ENCODE measurements around the gene HM13. TPM values are rescaled to one million over a fixed set of nuclear protein-coding genes. Genes with fewer than 3 reads are reported as not detected.

HM13 gene
- total RNA-seq, 4 donors from 2014 or later, result 48.2 to 99.6 (median 58.1) TPM

DNA sequence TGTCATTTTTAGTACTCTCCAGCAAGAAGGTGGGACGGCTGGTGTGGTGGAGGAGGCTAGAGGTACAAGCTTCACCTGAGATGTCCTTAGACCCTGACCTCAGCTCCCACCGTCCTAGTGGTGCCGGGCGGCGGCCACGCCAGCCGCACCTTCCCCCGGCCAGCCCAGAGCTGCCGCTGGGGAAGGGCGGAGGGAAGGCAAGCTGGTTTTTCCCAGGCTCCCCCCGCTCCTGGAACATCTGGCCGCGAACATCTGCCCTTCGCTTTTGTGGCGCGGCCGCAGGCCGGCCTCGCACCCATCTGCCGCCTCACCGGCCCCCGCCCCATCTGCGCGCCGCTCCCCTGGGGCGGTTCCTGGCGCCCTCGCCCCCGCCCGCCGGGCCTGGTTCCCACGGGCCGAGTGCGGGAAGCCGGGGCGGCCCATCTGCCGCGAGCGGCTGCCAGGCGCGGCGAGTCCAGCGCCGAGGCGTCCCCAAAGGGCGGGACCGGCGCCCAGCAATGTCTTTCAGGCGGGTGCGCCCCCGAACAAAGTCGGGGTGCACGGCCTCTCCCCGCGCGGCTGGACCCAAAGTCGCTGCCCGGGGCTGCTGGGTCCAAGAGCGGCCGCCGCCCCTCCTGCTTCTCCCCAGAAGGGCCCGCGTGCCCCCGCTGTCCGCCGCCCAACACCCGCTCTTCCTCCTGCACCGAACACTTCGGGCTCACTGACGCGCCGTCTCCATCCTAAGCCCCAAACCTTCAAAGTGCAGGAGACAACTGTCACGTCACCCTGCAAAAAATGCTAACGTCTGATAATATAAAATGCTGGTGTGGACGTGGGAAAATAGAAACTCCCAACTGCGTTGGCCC is 73.5 kb downstream of the HM13 start:
- TF ChIP-seq, protein P1, sequence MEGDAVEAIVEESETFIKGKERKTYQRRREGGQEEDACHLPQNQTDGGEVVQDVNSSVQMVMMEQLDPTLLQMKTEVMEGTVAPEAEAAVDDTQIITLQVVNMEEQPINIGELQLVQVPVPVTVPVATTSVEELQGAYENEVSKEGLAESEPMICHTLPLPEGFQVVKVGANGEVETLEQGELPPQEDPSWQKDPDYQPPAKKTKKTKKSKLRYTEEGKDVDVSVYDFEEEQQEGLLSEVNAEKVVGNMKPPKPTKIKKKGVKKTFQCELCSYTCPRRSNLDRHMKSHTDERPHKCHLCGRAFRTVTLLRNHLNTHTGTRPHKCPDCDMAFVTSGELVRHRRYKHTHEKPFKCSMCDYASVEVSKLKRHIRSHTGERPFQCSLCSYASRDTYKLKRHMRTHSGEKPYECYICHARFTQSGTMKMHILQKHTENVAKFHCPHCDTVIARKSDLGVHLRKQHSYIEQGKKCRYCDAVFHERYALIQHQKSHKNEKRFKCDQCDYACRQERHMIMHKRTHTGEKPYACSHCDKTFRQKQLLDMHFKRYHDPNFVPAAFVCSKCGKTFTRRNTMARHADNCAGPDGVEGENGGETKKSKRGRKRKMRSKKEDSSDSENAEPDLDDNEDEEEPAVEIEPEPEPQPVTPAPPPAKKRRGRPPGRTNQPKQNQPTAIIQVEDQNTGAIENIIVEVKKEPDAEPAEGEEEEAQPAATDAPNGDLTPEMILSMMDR (IDR thresholded peaks at IDR 0.05; ENCODE audit: low read depth), result no peak

DNA sequence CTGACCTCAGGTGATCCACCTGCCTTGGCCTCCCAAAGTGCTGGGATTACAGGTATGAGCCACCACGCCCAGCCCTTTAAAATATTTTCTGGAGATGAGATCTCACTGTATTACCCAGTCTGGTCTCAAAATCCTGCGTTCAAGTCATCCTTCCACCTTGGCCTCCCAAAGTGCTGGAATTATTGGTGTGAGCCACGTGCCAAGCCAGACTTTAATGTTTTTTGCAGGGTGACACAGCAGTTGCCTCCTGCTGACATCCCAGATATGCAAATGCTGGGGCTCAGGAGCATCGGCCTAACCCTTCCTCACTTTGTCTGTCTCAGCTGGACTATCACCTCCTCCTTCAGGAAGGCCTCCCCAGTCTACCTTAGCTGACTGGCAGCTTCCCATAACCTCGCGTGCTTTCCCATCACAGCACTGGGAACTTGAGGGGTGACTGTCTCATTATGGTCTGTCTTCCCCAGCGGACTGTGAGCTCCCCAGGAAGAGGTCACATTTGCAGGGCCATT is 76.5 kb downstream of the HM13 start:
- TF ChIP-seq, protein P1 (IDR thresholded peaks at IDR 0.05; ENCODE audit: low read depth), result no peak

DNA sequence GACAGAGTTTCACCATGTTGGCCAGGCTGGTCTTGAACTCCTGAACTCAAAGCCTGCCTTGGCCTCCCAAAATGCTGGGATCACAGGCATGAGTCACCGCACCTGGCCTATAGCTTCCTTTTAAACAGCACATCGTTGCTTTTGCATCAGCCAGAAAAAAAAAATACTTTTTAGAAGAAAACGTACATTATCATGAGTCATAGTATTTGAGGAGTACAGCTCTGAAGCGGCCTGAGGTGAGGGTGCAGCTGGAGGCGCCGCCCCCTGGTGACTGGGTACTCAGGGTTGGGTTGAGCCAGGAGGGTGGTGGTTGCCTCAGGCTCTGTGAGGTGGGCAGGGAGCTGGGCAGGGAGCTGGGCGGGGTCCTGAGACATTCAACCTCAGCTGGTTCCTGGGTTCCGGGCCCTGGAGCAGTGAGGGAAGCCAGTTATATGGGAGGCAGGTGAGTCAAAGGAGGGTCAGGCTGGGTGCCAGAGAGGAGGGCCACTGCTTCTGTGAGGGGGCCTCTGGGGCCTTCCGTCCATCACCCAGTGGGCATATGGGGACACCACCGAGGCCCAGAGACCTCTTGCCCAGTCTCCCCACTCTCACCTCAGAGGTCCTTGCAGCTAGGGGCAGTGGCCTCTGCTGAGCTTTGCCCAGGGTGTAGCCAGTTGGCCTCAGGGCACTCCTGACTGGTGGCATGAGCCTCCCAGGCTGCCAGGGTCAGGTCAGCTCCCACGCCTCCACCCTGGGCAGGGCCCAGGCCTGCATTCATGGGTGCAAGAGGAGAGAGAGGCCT is 79.2 kb downstream of the HM13 start:
- TF ChIP-seq, protein P1 (IDR thresholded peaks at IDR 0.05; ENCODE audit: low read depth), result no peak

DNA sequence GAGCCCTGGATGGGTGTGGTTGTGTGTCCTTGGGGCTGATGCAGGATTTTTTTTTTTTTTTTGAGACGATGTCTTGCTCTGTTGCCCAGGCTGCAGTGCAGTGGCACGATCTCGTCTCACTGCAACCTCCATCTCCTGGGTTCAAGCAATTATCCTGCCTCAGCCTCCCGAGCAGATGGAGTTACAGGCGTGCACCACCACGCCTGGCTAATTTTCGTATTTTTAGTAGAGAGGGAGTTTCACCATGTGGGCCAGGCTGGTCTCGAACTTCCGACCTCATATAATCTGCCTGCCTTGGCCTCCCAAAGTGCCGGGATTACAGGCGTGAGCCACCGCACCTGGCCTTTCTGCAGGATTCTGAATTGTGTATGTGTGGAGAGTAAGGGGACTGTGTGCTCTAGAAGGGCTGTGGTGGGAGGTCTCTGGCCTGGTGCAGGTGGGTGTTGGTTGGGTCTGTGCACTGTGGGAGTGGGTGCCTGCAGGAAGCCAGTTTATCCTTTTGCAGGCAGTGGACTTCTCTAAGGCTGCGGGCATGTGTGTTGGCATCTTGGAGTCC is 79.8 kb downstream of the HM13 start:
- TF ChIP-seq, protein P1 (IDR thresholded peaks at IDR 0.05; ENCODE audit: low read depth), result no peak

DNA sequence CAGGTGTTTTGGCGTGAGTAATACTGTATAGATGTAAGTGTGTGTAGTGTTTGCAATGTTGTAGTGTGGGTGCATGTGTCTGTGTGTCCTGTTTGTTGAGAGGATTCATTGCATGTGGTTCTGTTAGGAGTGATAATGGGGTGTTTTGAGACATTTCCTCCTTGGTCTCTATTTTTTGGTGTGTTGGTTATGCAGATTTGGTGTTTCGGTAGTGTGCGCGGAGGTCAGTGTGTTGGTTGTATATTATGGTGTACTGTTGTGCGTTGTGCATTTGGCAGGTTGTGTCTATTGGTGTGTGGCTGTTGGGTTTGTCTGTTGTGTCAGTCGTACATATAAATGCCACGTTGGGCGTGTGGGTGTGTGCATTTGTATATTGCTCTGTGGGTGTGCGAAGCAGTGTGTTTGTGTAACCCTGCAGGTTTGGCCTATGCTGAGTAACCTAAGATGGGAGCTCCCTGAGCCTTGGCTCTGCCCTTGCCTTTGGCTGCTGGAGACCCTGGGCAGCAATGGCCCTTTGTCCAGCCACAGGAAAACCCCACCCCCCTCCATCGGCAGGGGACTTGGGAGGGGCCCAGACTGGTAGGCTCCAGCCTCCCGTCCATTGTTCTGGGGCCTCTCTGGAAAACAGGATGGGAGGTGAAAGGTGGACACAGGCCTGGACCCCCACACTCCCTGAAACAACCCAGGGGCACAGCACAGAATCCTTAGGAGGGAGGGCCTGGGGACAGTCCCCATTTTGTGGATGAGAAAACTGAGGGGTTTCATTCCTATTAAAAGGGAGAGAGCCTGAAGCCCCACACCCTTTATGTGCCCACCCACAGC is 80.5 kb downstream of the HM13 start:
- TF ChIP-seq, protein P1 (IDR thresholded peaks at IDR 0.05; ENCODE audit: low read depth), result no peak

DNA sequence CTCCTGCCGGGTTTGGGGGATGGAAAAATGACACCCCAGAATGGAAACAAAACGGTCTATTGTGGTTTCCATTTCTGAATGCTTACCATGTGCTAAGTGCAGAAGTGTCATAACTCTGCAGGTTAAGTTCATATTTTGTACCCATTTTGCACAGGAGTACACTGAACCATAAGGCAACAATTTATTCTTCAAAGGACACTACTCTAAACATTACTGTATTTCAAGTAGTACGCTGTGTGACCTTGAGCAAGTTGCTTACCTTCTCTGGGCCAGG is 81.1 kb downstream of the HM13 start:
- TF ChIP-seq, protein P1 (IDR thresholded peaks at IDR 0.05; ENCODE audit: low read depth), result no peak

Measured in subcutaneous adipose tissue (tissue), 4 donors.